OCI-LY1 (cell line): ENCODE measurements around the gene TMEM131.

ENCODE experiments used
- CTCF ChIP-seq: fragments of 200-600 bp; sonication (generic), shearing (Covaris generic); IDR thresholded peaks from 2 replicates; pipeline ENCODE4 v1.5.1; 2017; ENCODE audit warnings: mild to moderate bottlenecking, antibody characterized with exemption, low read length, moderate library complexity, mixed read lengths
- EZH2 ChIP-seq: fragments of 200-600 bp; sonication (generic), shearing (Covaris generic); IDR thresholded peaks from 2 replicates; pipeline ENCODE4 v1.8.0; 2017; ENCODE audit warnings: borderline replicate concordance, mixed run types, mild to moderate bottlenecking, antibody characterized with exemption, low read length, moderate library complexity, mixed read lengths

DNA sequence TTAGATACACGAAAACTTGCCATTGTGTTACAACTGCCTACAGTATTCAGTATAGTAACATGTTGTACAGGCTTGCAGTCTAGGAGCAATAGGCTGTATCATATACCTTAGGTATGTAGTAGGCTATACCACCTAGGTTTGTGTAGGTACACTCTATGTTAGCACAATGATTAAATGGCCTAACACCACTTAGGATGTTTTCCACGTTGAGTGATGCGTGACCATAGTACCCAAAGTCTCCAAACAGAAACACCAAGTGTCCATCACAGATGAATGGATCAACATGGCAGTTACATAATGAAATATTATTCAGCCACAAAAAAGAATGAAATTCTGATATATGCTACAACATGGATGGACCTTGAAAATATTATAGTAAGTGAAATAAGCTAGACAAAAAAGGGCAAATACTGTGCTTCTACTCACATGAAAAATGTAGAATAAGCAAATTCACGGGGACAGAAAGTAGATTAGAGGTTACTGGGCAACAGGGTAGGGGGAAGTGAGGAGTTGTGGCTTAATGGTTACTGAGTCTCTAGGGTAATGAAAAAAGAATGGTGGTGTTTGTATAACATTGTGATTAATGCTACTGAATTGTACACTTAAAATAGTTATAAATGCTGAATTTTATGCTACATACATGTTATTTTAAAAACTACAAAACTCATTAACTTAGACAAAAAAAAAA, 62.6 kb downstream of the TMEM131 start:
- TF ChIP-seq EZH2 (no peak), CTCF (no peak)
